IMR-90 (cell line): ENCODE data around the gene PDE8B. TPM values are rescaled to one million over a fixed set of nuclear protein-coding genes. Genes with fewer than 3 reads are reported as not detected.

Experiments used
- ATAC-seq: fragments of 200-7000 bp; cut with Tn5 transposase; 2 replicates; pipeline ENCODE4 v1.9.1; 2020; ENCODE audit warnings: low read depth, mild to moderate bottlenecking, moderate library complexity
- BruUV-seq: library from RNA; stranded (reverse); fragments of 400-500 nt; replicated peaks from 2 replicates; lab custom pipeline; 2021; lab: Mats Ljungman, UMichigan
- CTCF ChIA-PET: fragments of 300-600 bp; formaldehyde crosslinking; extraction: SDS; loops from one replicate; lab custom pipeline; 2021; ENCODE audit warnings: antibody characterized with exemption; lab: Yijun Ruan, JAX
- POLR2A ChIA-PET: fragments of 300-600 bp; sonication (Branson Sonifier 250); formaldehyde crosslinking; loops from one replicate; lab custom pipeline; 2022; ENCODE audit warnings: antibody characterized with exemption; ENCODE audit not compliant: unreplicated experiment; lab: Charles Lee
- DNase-seq: peaks from one replicate; pipeline ENCODE4 v3.0.0; 2013
- H2AFZ ChIP-seq: replicated peaks from 2 replicates; pipeline ENCODE3; 2013; ENCODE audit warnings: low read length, mild to moderate bottlenecking; ENCODE audit not compliant: poor library complexity
- H2AK5ac ChIP-seq: 2 replicates; pipeline ENCODE4 v1.6.1; 2013; ENCODE audit warnings: low read depth, low read length, inconsistent platforms
- H2AK9ac ChIP-seq: replicated peaks from 2 replicates; pipeline ENCODE3; 2013; ENCODE audit warnings: mild to moderate bottlenecking, low read depth, low read length, moderate library complexity; ENCODE audit not compliant: poor library complexity
- H2BK120ac ChIP-seq: 2 replicates; pipeline ENCODE4 v1.6.1; 2013; ENCODE audit warnings: low read depth, low read length, inconsistent platforms
- H2BK15ac ChIP-seq: 3 replicates; pipeline ENCODE4 v1.6.1; 2013; ENCODE audit warnings: low read depth, low read length, inconsistent platforms
- H2BK20ac ChIP-seq: 2 replicates; pipeline ENCODE4 v1.6.1; 2013; ENCODE audit warnings: low read depth, mild to moderate bottlenecking, inconsistent platforms, low read length, moderate library complexity
- H2BK5ac ChIP-seq: 2 replicates; pipeline ENCODE4 v1.6.1; 2013; ENCODE audit warnings: mild to moderate bottlenecking, low read depth, low read length, inconsistent platforms; ENCODE audit not compliant: poor library complexity, severe bottlenecking
- H3K14ac ChIP-seq: replicated peaks from 2 replicates; pipeline ENCODE4 v1.6.1; 2013; ENCODE audit warnings: low read depth, low read length, inconsistent platforms
- H3K18ac ChIP-seq: 2 replicates; pipeline ENCODE4 v1.6.1; 2013; ENCODE audit warnings: low read depth, low read length, control low read depth
- H3K23ac ChIP-seq: 2 replicates; pipeline ENCODE4 v1.6.1; 2013; ENCODE audit warnings: low read depth, low read length, inconsistent platforms
- H3K27ac ChIP-seq: 2 replicates; pipeline ENCODE4 v1.5.1; 2013; ENCODE audit warnings: mild to moderate bottlenecking, control low read depth, low read length; ENCODE audit not compliant: insufficient read depth
- H3K27me3 ChIP-seq: 2 replicates; pipeline ENCODE4 v1.6.1; 2013; ENCODE audit warnings: low read length; ENCODE audit not compliant: control insufficient read depth, insufficient read depth
- H3K36me3 ChIP-seq: 2 replicates; pipeline ENCODE4 v1.6.1; 2013; ENCODE audit warnings: low read length, mixed read lengths; ENCODE audit not compliant: control insufficient read depth, insufficient read depth
- H3K4ac ChIP-seq: 2 replicates; pipeline ENCODE4 v1.6.1; 2013; ENCODE audit warnings: low read depth, low read length, inconsistent platforms
- H3K4me1 ChIP-seq: 2 replicates; pipeline ENCODE4 v1.6.1; 2013; ENCODE audit warnings: low read length, mixed read lengths; ENCODE audit not compliant: control insufficient read depth, insufficient read depth
- H3K4me2 ChIP-seq: 2 replicates; pipeline ENCODE4 v1.6.1; 2013; ENCODE audit warnings: low read depth, mild to moderate bottlenecking, control low read depth, low read length, moderate library complexity
- H3K4me3 ChIP-seq: 2 replicates; pipeline ENCODE4 v1.5.1; 2013; ENCODE audit warnings: low read depth, mild to moderate bottlenecking, control low read depth, low read length, moderate library complexity; ENCODE audit not compliant: insufficient read depth
- H3K56ac ChIP-seq: 2 replicates; pipeline ENCODE4 v1.6.1; 2013; ENCODE audit warnings: low read length, inconsistent platforms; ENCODE audit not compliant: insufficient read depth; ENCODE audit errors: extremely low read depth
- H3K79me1 ChIP-seq, 2 experiments: 2 replicates each; pipeline ENCODE4 v1.6.1; 2013; ENCODE audit warnings: low read length in 2 of 2, inconsistent platforms in 1 of 2, low read depth in 1 of 2
- H3K9ac ChIP-seq: 2 replicates; pipeline ENCODE4 v1.6.1; 2013; ENCODE audit warnings: low read depth, low read length, control low read depth
- H3K9me1 ChIP-seq: 2 replicates; pipeline ENCODE4 v1.6.1; 2013; ENCODE audit warnings: low read length, inconsistent platforms; ENCODE audit not compliant: insufficient read depth
- H3K9me3 ChIP-seq: 2 replicates; pipeline ENCODE4 v1.6.1; 2013; ENCODE audit warnings: low read length; ENCODE audit not compliant: control insufficient read depth, insufficient read depth
- H4K20me1 ChIP-seq: 2 replicates; pipeline ENCODE4 v1.6.1; 2013; ENCODE audit warnings: low read length, inconsistent platforms; ENCODE audit not compliant: insufficient read depth
- H4K5ac ChIP-seq: 2 replicates; pipeline ENCODE4 v1.6.1; 2013; ENCODE audit warnings: mild to moderate bottlenecking, low read depth, low read length, control low read depth
- H4K8ac ChIP-seq, 2 experiments: 2 replicates each; pipeline ENCODE4 v1.6.1; 2013; ENCODE audit warnings: low read depth in 2 of 2, low read length in 2 of 2, control low read depth in 1 of 2, inconsistent platforms in 1 of 2
- H4K91ac ChIP-seq: 2 replicates; pipeline ENCODE4 v1.6.1; 2013; ENCODE audit warnings: low read depth, low read length, inconsistent platforms; ENCODE audit not compliant: insufficient read depth
- BHLHE40 ChIP-seq: fragments of 150-350 bp; IDR thresholded peaks from 2 replicates; pipeline ENCODE4 v1.6.1; 2016; ENCODE audit warnings: mild to moderate bottlenecking, low read depth, low read length
- CEBPB ChIP-seq: IDR thresholded peaks from 2 replicates; pipeline ENCODE4 v1.6.1; 2012; ENCODE audit warnings: low read depth, low read length, improper control_type of control experiment
- CHD1 ChIP-seq: IDR thresholded peaks from 2 replicates; pipeline ENCODE4 v1.6.1; 2012; ENCODE audit warnings: low read depth, low read length, improper control_type of control experiment
- ELK1 ChIP-seq: fragments of 150-350 bp; IDR thresholded peaks from 2 replicates; pipeline ENCODE4 v1.6.1; 2016; ENCODE audit warnings: low read depth, mild to moderate bottlenecking, low read length, moderate library complexity, borderline replicate concordance
- MAZ ChIP-seq: IDR thresholded peaks from 2 replicates; pipeline ENCODE4 v1.6.1; 2012; ENCODE audit warnings: low read depth, mild to moderate bottlenecking, low read length, improper control_type of control experiment, moderate library complexity, borderline replicate concordance
- NFE2L2 ChIP-seq: fragments of 150-350 bp; IDR thresholded peaks from 2 replicates; pipeline ENCODE4 v1.6.1; 2016; ENCODE audit warnings: low read depth, mild to moderate bottlenecking, low read length
- RAD21 ChIP-seq: IDR thresholded peaks from 2 replicates; pipeline ENCODE4 v1.6.1; 2012; ENCODE audit warnings: low read length, improper control_type of control experiment
- RCOR1 ChIP-seq: IDR thresholded peaks from 2 replicates; pipeline ENCODE4 v1.6.1; 2012; ENCODE audit warnings: mild to moderate bottlenecking, low read length, improper control_type of control experiment; ENCODE audit not compliant: insufficient replicate concordance
- RFX5 ChIP-seq: IDR thresholded peaks from 2 replicates; pipeline ENCODE4 v1.8.0; 2012; ENCODE audit warnings: low read depth, mild to moderate bottlenecking, low read length, moderate library complexity
- USF2 ChIP-seq: fragments of 150-350 bp; IDR thresholded peaks from 2 replicates; pipeline ENCODE4 v1.6.1; 2017; ENCODE audit warnings: mild to moderate bottlenecking, antibody characterized with exemption, low read length, low read depth
- WGBS, 2 experiments: methylation state at CpG; one replicate each; pipeline versions ENCODE4 v1.1.5 to v1.1.7; 2013; ENCODE audit warnings: missing lambda C conversion rate in 2 of 2; ENCODE audit not compliant: insufficient read length in 1 of 2; ENCODE audit errors: extremely low coverage in 2 of 2; 5-methylcytosine and 5-hydroxymethylcytosine counted together
- dilution Hi-C: fragments of 300-500 bp; cut with HindIII; formaldehyde crosslinking; loops from one replicate; pipeline ENCODE4 v1.14.3; 2018; ENCODE audit warnings: low sequenced_read_pairs; ENCODE audit not compliant: unreplicated experiment
- in situ Hi-C: fragments of 300-500 bp; cut with MboI; formaldehyde crosslinking; loops from 3 replicates; pipeline ENCODE4 v1.14.3; 2019; ENCODE audit warnings: low sequenced_read_pairs, inconsistent platforms, mixed read lengths
- intact Hi-C: fragments of 100-400 bp; cut with micrococcal nuclease; formaldehyde crosslinking; loops from 2 replicates; pipeline ENCODE4 v1.10.0; 2022
- polyA plus RNA-seq, 3 experiments: library from polyadenylated mRNA; depleted of rRNA; stranded (reverse); fragments of >200 nt; gene quantifications; 2 replicates each; pipeline ENCODE4 v1.2.3, GENCODE V29; 2012; ENCODE audit warnings: low replicate concordance in 1 of 3
- total RNA-seq: library from RNA; depleted of rRNA; stranded (reverse); fragments of >200 nt; gene quantifications from 2 replicates; pipeline ENCODE4 v1.2.3, GENCODE V29; 2012

Gene PDE8B
- total and polyA plus RNA-seq, 2 of the 4 experiments (the other 2 are of a cell fraction) = under 0.01 to 0.03 TPM

- Histone ChIP-seq H3K56ac (no peak overlapping the region), H3K18ac (peak overlapping the region; percentile 63), H2AK5ac (peak overlapping the region; percentile 80), H3K9me1 (peaks cover 23% of the 10 kb centered on the region), H3K23ac (peak overlapping the region; percentile 86; the same call in 1 of the 2 replicates), H3K9me3 (no peaks in the 10 kb centered on the region), H3K4me1 (peaks cover 20% of the 10 kb centered on the region), H2BK15ac (peak overlapping the region; percentile 78; the same call in 1 of the 3 replicates), H4K20me1 (no peaks in the 10 kb centered on the region), H2BK20ac (peak overlapping the region; percentile 95), H3K9ac (no peak overlapping the region), H3K79me1 (no peaks in the 10 kb centered on the region), H2AFZ (no peak overlapping the region), H4K5ac (peak overlapping the region; percentile 65), H2AK9ac (no peak overlapping the region), H3K27ac (peak overlapping the region; percentile 80; the same call in 1 of the 2 replicates), H4K91ac (peak overlapping the region; percentile 85; the same call in 1 of the 2 replicates), H2BK120ac (peak overlapping the region; percentile 70), H3K27me3 (peaks cover 5% of the 10 kb centered on the region), H2BK5ac (peak overlapping the region; percentile 87), H3K4me3 (no peak overlapping the region), H3K14ac (peak overlapping the region; percentile 61), H3K4ac (peak overlapping the region; percentile 72), H3K4me2 (no peak overlapping the region), H4K8ac (peak overlapping the region; percentile 48 to 83), H3K36me3 (no peaks in the 10 kb centered on the region)
- in situ Hi-C loops = no loop called here
- WGBS, 2 experiments = 100% methylated on average over 1 of the region's 3 CpGs; no CpG with 5 or more reads in 1 of the 2 experiments
- no TSS peak for BruUV-seq
- TF ChIP-seq RCOR1 (no peak), CEBPB (no peak), CHD1 (no peak), MAZ (no peak), RAD21 (no peak), ELK1 (no peak), NFE2L2 (no peak), RFX5 (no peak), BHLHE40 (no peak), USF2 (no peak)
- CTCF ChIA-PET = no interaction called here
- dilution Hi-C loops = no loop called here
- no peak for DNase-seq
- ATAC-seq = no peak
- intact Hi-C loops = loop anchor here (5.0 kb wide), 1 partner anchor 697 kb away; no protein-coding TSS in a partner anchor
- POLR2A ChIA-PET = no interaction called here
These were observed 41.6 kb upstream of the PDE8B start for GRCh38 chr5:77168879-77169244.
